GM23338 (cell line): Measurements from ENCODE around the gene AIG1. TPM values are rescaled to one million over a fixed set of nuclear protein-coding genes. Genes with fewer than 3 reads are reported as not detected.

Experiments
- ATAC-seq: fragments of 200-7000 bp; cut with Tn5 transposase; 3 replicates; pipeline ENCODE4 v1.9.1; 2020
- DNase-seq: peaks from one replicate; pipeline ENCODE4 v3.0.0-alpha.2; 2015; ENCODE audit warnings: low spot score
- H2AFZ ChIP-seq: fragments of 200-600 bp; sonication (generic); 2 replicates; pipeline ENCODE4 v1.8.0; 2016; ENCODE audit warnings: antibody characterized with exemption, mild to moderate bottlenecking, moderate library complexity
- H3F3A ChIP-seq: fragments of 200-600 bp; sonication (generic); replicated peaks from 2 replicates; pipeline ENCODE4 v1.8.0; 2017; ENCODE audit warnings: antibody characterized with exemption, mixed run types, low read depth
- H3K27ac ChIP-seq: fragments of 200-600 bp; sonication (generic); 2 replicates; pipeline ENCODE4 v1.6.1; 2016; ENCODE audit warnings: low read depth
- H3K27me3 ChIP-seq: fragments of 200-600 bp; sonication (generic); 2 replicates; pipeline ENCODE4 v1.8.0; 2016; ENCODE audit warnings: mild to moderate bottlenecking, mixed run types, moderate library complexity; ENCODE audit not compliant: insufficient read depth
- H3K36me3 ChIP-seq: fragments of 200-600 bp; sonication (generic); 2 replicates; pipeline ENCODE4 v1.8.0; 2016; ENCODE audit warnings: mild to moderate bottlenecking; ENCODE audit not compliant: insufficient read depth
- H3K4me1 ChIP-seq: fragments of 200-600 bp; sonication (generic); 2 replicates; pipeline ENCODE4 v1.8.0; 2016; ENCODE audit warnings: mild to moderate bottlenecking, moderate library complexity; ENCODE audit not compliant: insufficient read depth
- H3K4me2 ChIP-seq: fragments of 200-600 bp; sonication (generic); 2 replicates; pipeline ENCODE4 v1.7.1; 2017; ENCODE audit warnings: mixed run types
- H3K4me3 ChIP-seq: fragments of 200-600 bp; sonication (generic); 2 replicates; pipeline ENCODE4 v1.6.1; 2016; ENCODE audit warnings: mixed run types
- H3K79me2 ChIP-seq: fragments of 200-600 bp; sonication (generic); replicated peaks from 2 replicates; pipeline ENCODE4 v1.8.0; 2017; ENCODE audit warnings: mild to moderate bottlenecking; ENCODE audit not compliant: insufficient read depth
- H3K9me2 ChIP-seq: fragments of 200-600 bp; sonication (generic); 2 replicates; pipeline ENCODE4 v1.8.0; 2017; ENCODE audit not compliant: insufficient read depth
- H4K20me1 ChIP-seq: fragments of 200-600 bp; sonication (generic); replicated peaks from 2 replicates; pipeline ENCODE4 v1.8.0; 2017; ENCODE audit warnings: mild to moderate bottlenecking; ENCODE audit not compliant: insufficient read depth
- H3K27ac Mint-ChIP-seq: 2 replicates; pipeline ENCODE4 v1.8.0; 2020; ENCODE audit warnings: inconsistent platforms, mild to moderate bottlenecking, moderate library complexity, mixed read lengths
- H3K27me3 Mint-ChIP-seq: 3 replicates; pipeline ENCODE4 v1.8.0; 2022; ENCODE audit warnings: low read depth, mild to moderate bottlenecking, moderate library complexity, mixed read lengths, inconsistent platforms; ENCODE audit not compliant: insufficient read depth, poor library complexity
- H3K36me3 Mint-ChIP-seq: 3 replicates; pipeline ENCODE4 v1.8.0; 2021; ENCODE audit warnings: low read depth, mild to moderate bottlenecking, inconsistent platforms, moderate library complexity, mixed read lengths
- H3K4me1 Mint-ChIP-seq: 3 replicates; pipeline ENCODE4 v1.8.0; 2020; ENCODE audit warnings: mild to moderate bottlenecking, inconsistent platforms, mixed read lengths
- H3K4me3 Mint-ChIP-seq: 3 replicates; pipeline ENCODE4 v1.8.0; 2021; ENCODE audit warnings: moderate library complexity, mild to moderate bottlenecking, inconsistent platforms, mixed read lengths
- H3K9me3 Mint-ChIP-seq: 3 replicates; pipeline ENCODE4 v1.8.0; 2020; ENCODE audit warnings: moderate library complexity, mild to moderate bottlenecking, inconsistent platforms, mixed read lengths
- CREB1 ChIP-seq: fragments of 250-450 bp; sonication (Bioruptor Pico); IDR thresholded peaks from 2 replicates; pipeline ENCODE4 v1.5.0; 2020; ENCODE audit warnings: low read depth, mild to moderate bottlenecking, moderate library complexity
- CTCF ChIP-seq, 2 experiments: fragments of 200-600 bp in 1 of 2; sonication (generic) in 1 of 2; conservative IDR thresholded peaks; 2 replicates each; pipeline versions ENCODE4 v1.5.1 to v1.6.1; 2016 to 2017; ENCODE audit warnings: antibody characterized with exemption in 2 of 2, low read depth in 2 of 2, mild to moderate bottlenecking in 2 of 2, moderate library complexity in 1 of 2
- EZH2 ChIP-seq: fragments of 200-600 bp; sonication (generic); IDR thresholded peaks from one replicate; pipeline ENCODE4 v1.8.0; 2017; ENCODE audit warnings: antibody characterized with exemption, mild to moderate bottlenecking, low read depth; ENCODE audit not compliant: unreplicated experiment
- JUNB ChIP-seq: IDR thresholded peaks from one replicate; pipeline ENCODE4 v1.6.1; 2016; ENCODE audit warnings: antibody characterized with exemption; ENCODE audit not compliant: unreplicated experiment
- NANOG ChIP-seq: IDR thresholded peaks from 2 replicates; pipeline ENCODE4 v1.6.1; 2016; ENCODE audit warnings: antibody characterized with exemption, borderline replicate concordance
- POLR2AphosphoS5 ChIP-seq: IDR thresholded peaks from 2 replicates; pipeline ENCODE4 v1.6.1; 2016; ENCODE audit warnings: antibody characterized with exemption, low read depth
- ZNF114 ChIP-seq: fragments of 250-450 bp; sonication (Bioruptor Pico); IDR thresholded peaks from 2 replicates; pipeline ENCODE4 v1.5.0; 2020; ENCODE audit warnings: mild to moderate bottlenecking, moderate library complexity
- ZNF331 ChIP-seq: fragments of 250-450 bp; sonication (Bioruptor Pico); IDR thresholded peaks from 2 replicates; pipeline ENCODE4 v1.5.0; 2020; ENCODE audit warnings: low read depth, mild to moderate bottlenecking, moderate library complexity
- ZNF462 ChIP-seq: fragments of 250-450 bp; sonication (Bioruptor Pico); IDR thresholded peaks from 2 replicates; pipeline ENCODE4 v1.5.0; 2020; ENCODE audit warnings: mild to moderate bottlenecking, moderate library complexity
- polyA plus RNA-seq: library from polyadenylated mRNA; unstranded; fragments of >200 nt; fragmentation: Nextera tagmentation; extraction: Ambion mirVana; gene quantifications from 2 replicates; pipeline ENCODE4 v1.2.1, GENCODE V29; 2016
- total RNA-seq: library from RNA; depleted of rRNA; stranded (reverse); fragments of >200 nt; shearing (Covaris generic); gene quantifications from 2 replicates; pipeline ENCODE4 v1.2.3, GENCODE V29; 2014
- TF ChIP-seq, protein P1 (sequence below): IDR thresholded peaks from one replicate; pipeline ENCODE4 v1.6.1; 2018; ENCODE audit warnings: antibody characterized with exemption; ENCODE audit not compliant: unreplicated experiment

AIG1 gene
- total and polyA plus RNA-seq, 2 experiments from 2014 or later = 65.2 to 88.4 TPM

DNA sequence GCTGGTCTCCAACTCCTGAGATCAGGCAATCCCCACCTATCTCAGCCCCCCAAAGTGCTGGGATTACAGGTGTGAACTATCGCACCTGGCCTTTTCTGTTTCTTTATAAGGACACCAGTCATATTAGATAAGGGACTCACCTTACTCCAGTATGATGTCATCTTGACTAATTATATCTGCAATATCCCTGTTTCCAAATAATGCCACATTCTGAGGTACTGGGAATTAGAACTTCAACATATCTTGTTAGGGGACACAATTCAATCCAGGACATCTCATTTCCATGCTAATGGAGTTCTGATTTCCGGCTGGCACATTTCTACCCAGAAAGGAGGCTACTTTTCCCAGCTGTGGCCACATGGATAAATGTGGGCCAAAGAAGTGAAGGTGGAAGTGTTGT is 6.4 kb upstream of the AIG1 start:
- no peaks in the 10 kb centered on the region for H3K9me2 ChIP-seq
- Mint-ChIP-seq H3K27ac (no peak overlapping the region), H3K4me3 (no peak overlapping the region), H3K9me3 (peaks cover 4% of the 10 kb centered on the region), H3K36me3 (peaks cover 4% of the 10 kb centered on the region; the same call in 1 of the 3 replicates), H3K27me3 (peaks cover 3% of the 10 kb centered on the region), H3K4me1 (peaks cover 20% of the 10 kb centered on the region)
- H4K20me1 ChIP-seq = no peaks in the 10 kb centered on the region
- no peaks in the 10 kb centered on the region for H3K79me2 ChIP-seq
- DNase-seq = no peak
- no peaks in the 10 kb centered on the region for H3K36me3 ChIP-seq
- ATAC-seq = no peak
- no peak overlapping the region for H2AFZ ChIP-seq
- H3K4me1 ChIP-seq = peaks cover 27% of the 10 kb centered on the region
- H3K27ac ChIP-seq = no peak overlapping the region
- no peaks in the 10 kb centered on the region for H3F3A ChIP-seq
- no peak overlapping the region for H3K4me3 ChIP-seq
- no peaks in the 10 kb centered on the region for H3K27me3 ChIP-seq
- TF ChIP-seq, protein P1, sequence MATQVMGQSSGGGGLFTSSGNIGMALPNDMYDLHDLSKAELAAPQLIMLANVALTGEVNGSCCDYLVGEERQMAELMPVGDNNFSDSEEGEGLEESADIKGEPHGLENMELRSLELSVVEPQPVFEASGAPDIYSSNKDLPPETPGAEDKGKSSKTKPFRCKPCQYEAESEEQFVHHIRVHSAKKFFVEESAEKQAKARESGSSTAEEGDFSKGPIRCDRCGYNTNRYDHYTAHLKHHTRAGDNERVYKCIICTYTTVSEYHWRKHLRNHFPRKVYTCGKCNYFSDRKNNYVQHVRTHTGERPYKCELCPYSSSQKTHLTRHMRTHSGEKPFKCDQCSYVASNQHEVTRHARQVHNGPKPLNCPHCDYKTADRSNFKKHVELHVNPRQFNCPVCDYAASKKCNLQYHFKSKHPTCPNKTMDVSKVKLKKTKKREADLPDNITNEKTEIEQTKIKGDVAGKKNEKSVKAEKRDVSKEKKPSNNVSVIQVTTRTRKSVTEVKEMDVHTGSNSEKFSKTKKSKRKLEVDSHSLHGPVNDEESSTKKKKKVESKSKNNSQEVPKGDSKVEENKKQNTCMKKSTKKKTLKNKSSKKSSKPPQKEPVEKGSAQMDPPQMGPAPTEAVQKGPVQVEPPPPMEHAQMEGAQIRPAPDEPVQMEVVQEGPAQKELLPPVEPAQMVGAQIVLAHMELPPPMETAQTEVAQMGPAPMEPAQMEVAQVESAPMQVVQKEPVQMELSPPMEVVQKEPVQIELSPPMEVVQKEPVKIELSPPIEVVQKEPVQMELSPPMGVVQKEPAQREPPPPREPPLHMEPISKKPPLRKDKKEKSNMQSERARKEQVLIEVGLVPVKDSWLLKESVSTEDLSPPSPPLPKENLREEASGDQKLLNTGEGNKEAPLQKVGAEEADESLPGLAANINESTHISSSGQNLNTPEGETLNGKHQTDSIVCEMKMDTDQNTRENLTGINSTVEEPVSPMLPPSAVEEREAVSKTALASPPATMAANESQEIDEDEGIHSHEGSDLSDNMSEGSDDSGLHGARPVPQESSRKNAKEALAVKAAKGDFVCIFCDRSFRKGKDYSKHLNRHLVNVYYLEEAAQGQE = no peak
- TF ChIP-seq ZNF462 (CRISPR knock-in tag) (no peak), NANOG (no peak), POLR2AphosphoS5 (no peak), CREB1 (CRISPR knock-in tag) (no peak), ZNF114 (CRISPR knock-in tag) (no peak), EZH2 (no peak), JUNB (no peak), ZNF331 (CRISPR knock-in tag) (no peak), CTCF (conservative IDR thresholded peaks at IDR 0.05; ENCODE audit: low read depth in 2 of 2) (no peak)
- no peak overlapping the region for H3K4me2 ChIP-seq
